Measurements from ENCODE around the gene ARFGEF2.

ARFGEF2 gene

DNA sequence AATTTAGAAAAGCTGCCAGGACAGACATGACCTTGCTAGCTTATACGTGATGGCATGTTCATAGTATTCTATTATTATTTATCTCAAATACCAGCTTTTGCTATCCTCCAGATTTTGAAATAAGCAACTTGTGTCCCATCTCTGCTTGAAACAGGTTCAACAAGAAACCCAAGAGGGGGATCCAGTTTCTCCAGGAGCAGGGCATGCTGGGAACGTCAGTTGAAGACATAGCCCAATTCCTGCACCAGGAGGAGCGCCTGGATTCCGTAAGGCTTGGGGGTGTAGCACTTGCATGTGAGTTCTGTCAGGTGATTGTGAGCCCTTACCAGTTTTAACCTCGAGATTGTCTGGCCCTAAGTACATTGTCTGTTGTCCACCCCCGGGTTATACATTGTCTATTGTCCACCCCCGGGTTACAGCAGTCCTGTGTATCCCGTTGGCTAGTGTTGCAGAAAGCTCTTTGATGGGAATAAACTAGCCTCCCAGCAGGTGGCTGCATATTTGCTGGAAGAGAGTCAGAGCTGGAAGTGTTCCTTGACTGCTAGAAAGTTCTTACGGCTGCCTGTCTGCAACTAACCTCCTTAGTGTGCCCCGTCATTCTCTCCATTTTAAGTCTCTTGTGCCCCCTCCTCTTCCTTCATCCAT, 63.2 kb downstream of the ARFGEF2 start:
- Histone ChIP-seq H4K20me1 (ENCODE audit: control insufficient read depth, insufficient read depth, low read depth, low read length) (no peaks in the 10 kb centered on the region), H3K9me2 (replicated peaks; ENCODE audit: control insufficient read depth, low read length) (no peaks in the 10 kb centered on the region), H3K9me3 (ENCODE audit: control insufficient read depth, insufficient read depth, low read length) (no peaks in the 10 kb centered on the region), H3F3A (ENCODE audit: control insufficient read depth, insufficient read depth) (no peaks in the 10 kb centered on the region), H3K27ac (ENCODE audit: low read depth, low read length) (no peak overlapping the region), H3K36me3 (ENCODE audit: control insufficient read depth, low read length) (peaks cover 66% of the 10 kb centered on the region), H3K4me3 (ENCODE audit: low read length) (no peak overlapping the region), H3K4me1 (ENCODE audit: control insufficient read depth, low read length) (no peaks in the 10 kb centered on the region), H3K79me2 (ENCODE audit: control insufficient read depth, low read length) (no peaks in the 10 kb centered on the region), H3K4me2 (ENCODE audit: low read length) (no peak overlapping the region), H3K27me3 (ENCODE audit: control insufficient read depth, low read length) (no peaks in the 10 kb centered on the region)
- no peak for TF ChIP-seq EZH2phosphoT487 (IDR thresholded peaks at IDR 0.05; ENCODE audit: borderline replicate concordance, low read length)
- TF ChIP-seq, protein P1, sequence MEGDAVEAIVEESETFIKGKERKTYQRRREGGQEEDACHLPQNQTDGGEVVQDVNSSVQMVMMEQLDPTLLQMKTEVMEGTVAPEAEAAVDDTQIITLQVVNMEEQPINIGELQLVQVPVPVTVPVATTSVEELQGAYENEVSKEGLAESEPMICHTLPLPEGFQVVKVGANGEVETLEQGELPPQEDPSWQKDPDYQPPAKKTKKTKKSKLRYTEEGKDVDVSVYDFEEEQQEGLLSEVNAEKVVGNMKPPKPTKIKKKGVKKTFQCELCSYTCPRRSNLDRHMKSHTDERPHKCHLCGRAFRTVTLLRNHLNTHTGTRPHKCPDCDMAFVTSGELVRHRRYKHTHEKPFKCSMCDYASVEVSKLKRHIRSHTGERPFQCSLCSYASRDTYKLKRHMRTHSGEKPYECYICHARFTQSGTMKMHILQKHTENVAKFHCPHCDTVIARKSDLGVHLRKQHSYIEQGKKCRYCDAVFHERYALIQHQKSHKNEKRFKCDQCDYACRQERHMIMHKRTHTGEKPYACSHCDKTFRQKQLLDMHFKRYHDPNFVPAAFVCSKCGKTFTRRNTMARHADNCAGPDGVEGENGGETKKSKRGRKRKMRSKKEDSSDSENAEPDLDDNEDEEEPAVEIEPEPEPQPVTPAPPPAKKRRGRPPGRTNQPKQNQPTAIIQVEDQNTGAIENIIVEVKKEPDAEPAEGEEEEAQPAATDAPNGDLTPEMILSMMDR (IDR thresholded peaks at IDR 0.05; ENCODE audit: low read depth, low read length, poor library complexity, severe bottlenecking), result no peak

DNA sequence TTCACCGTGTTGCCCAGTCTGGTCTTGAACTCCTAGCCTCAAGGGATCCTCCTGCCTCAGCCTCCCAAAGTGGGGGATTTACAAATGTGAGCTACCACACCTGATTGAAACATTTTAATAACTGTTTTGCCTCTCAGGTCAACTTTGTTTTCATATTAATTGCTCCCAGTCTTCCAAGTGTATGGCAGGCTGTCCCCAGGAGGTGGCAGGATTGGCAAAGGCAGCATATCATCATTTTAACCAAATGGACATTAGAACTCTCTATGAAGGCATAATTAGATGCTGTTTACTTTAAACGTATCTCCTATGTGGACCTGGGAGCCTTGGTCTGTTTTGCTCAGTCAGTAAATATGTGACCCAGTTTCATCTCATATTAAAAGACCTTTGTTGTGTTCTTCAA, 65.4 kb downstream of the ARFGEF2 start:
- no peaks in the 10 kb centered on the region for H3K27me3 ChIP-seq (ENCODE audit: control insufficient read depth, low read length)
- H3F3A ChIP-seq (ENCODE audit: control insufficient read depth, insufficient read depth), result no peaks in the 10 kb centered on the region
- no peaks in the 10 kb centered on the region for H3K79me2 ChIP-seq (ENCODE audit: control insufficient read depth, low read length)
- H3K27ac ChIP-seq (ENCODE audit: low read depth, low read length), result no peak overlapping the region
- no peaks in the 10 kb centered on the region for H4K20me1 ChIP-seq (ENCODE audit: control insufficient read depth, insufficient read depth, low read depth, low read length)
- H3K4me1 ChIP-seq (ENCODE audit: control insufficient read depth, low read length), result no peaks in the 10 kb centered on the region
- peaks cover 86% of the 10 kb centered on the region for H3K36me3 ChIP-seq (ENCODE audit: control insufficient read depth, low read length)
- no peak overlapping the region for H3K4me3 ChIP-seq (ENCODE audit: low read length)
- no peak overlapping the region for H3K4me2 ChIP-seq (ENCODE audit: low read length)
- H3K9me2 ChIP-seq (replicated peaks; ENCODE audit: control insufficient read depth, low read length), result no peaks in the 10 kb centered on the region
- no peaks in the 10 kb centered on the region for H3K9me3 ChIP-seq (ENCODE audit: control insufficient read depth, insufficient read depth, low read length)
- no peak for TF ChIP-seq EZH2phosphoT487 (IDR thresholded peaks at IDR 0.05; ENCODE audit: borderline replicate concordance, low read length)
- TF ChIP-seq, protein P1 (IDR thresholded peaks at IDR 0.05; ENCODE audit: low read depth, low read length, poor library complexity, severe bottlenecking), result peak; percentile 32

DNA sequence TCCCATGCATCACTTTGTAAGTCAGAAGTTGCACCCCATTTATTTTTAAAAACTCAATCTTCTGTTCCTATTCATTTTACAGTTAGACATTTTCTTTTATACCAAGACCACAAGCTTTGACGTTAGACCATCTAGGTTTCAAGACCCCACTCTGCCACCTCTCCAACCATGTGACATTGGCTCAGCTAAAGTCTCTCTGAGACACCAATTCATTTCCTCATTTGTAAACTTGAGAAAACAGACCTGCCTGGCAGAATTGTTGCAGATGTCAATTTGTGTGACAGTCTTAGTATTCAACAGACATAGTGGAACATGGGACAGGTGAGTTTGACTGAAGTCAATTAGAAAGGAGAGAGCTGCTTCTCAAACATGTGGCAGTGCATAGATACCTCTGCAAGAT, 69.0 kb downstream of the ARFGEF2 start:
- Histone ChIP-seq H3K9me2 (replicated peaks; ENCODE audit: control insufficient read depth, low read length) (no peaks in the 10 kb centered on the region), H3K4me2 (ENCODE audit: low read length) (no peak overlapping the region), H3F3A (ENCODE audit: control insufficient read depth, insufficient read depth) (no peaks in the 10 kb centered on the region), H3K36me3 (ENCODE audit: control insufficient read depth, low read length) (peaks cover 91% of the 10 kb centered on the region), H3K79me2 (ENCODE audit: control insufficient read depth, low read length) (no peaks in the 10 kb centered on the region), H4K20me1 (ENCODE audit: control insufficient read depth, insufficient read depth, low read depth, low read length) (no peaks in the 10 kb centered on the region), H3K4me1 (ENCODE audit: control insufficient read depth, low read length) (no peaks in the 10 kb centered on the region), H3K4me3 (ENCODE audit: low read length) (no peak overlapping the region), H3K27me3 (ENCODE audit: control insufficient read depth, low read length) (no peaks in the 10 kb centered on the region), H3K9me3 (ENCODE audit: control insufficient read depth, insufficient read depth, low read length) (no peaks in the 10 kb centered on the region), H3K27ac (ENCODE audit: low read depth, low read length) (no peak overlapping the region)
- TF ChIP-seq EZH2phosphoT487 (IDR thresholded peaks at IDR 0.05; ENCODE audit: borderline replicate concordance, low read length), result no peak
- TF ChIP-seq, protein P1 (IDR thresholded peaks at IDR 0.05; ENCODE audit: low read depth, low read length, poor library complexity, severe bottlenecking), result no peak
